HG03196 (cell line): ENCODE measurements around the gene UQCR11.

ENCODE experiments used
- ATAC-seq: cut with Tn5 transposase; IDR thresholded peaks from one replicate; pipeline ENCODE4 v1.9.1; 2021; ENCODE audit not compliant: unreplicated experiment

UQCR11 gene

DNA sequence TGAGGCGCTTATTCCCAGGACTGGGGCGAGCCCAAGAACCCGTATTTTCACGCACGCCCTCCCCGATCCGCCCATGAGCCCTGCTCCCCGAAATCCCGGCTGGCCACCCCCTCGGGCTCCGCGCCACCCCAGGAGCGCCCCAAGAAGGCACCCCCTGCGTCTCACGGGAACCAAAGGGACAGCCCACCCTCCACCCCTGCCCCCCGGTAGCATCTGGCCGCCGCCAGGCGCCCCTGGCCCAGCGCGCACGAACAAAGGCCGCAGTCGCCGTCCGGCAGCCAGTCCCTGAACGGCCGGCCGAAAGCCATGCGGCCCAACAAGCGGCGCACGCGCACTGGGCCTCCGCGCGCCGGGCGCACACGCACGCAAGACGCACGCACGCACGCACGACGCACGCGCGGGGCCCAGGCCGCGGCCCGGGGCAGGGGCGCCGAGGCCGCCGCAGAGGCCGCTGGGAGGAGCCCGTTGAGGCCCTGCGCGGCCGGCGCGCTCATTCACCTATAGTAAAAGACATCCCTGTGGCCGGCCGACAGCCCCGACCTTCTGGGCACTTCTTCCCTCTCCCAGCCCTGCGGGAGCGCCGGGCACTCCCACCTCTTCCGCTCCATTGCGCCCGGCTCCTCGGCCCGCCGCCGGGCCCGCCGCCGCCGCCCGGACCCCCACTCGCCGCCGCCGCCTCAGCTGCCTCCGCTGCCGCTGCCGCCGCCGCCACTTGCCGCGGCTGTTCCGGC, 13.1 kb downstream of the UQCR11 start:
- peak; percentile 62 for ATAC-seq

DNA sequence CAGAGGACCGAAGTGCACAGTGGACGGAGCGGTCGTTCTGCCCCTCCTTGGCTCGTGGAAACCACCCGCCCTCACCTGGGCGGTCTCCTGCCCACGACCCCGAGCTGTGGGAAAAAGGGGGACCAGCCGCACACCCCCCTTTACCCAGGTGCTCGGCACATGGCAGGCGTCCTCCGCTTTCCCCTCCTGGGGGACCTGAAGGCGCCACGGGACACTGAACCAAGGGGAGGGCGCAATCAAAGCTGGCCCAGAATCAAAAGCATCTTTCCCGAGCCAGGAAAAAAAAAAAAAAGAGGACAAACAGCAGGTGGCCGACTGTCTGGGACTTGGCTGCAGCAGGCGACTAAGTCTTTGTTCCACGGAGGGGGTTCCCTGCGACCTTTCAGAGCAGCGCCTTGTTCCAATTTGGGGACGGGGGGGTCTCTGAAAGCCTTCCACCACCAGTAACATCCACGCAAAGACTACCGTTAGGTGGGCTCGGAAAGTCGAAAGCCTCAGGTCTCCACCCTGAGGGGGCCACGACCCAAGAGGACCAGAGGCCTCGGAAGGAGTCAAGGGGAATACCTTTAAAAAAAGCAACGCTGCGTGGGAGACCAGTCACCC, 13.7 kb downstream of the UQCR11 start:
- ATAC-seq = peak; percentile 2

GRCh38 chr19:1590641-1591397, 14.4 kb downstream of the UQCR11 start:
- ATAC-seq = no peak

- no peak for ATAC-seq
Measured at GRCh38 chr19:1587872-1588271, 17.4 kb downstream of the UQCR11 start.

DNA sequence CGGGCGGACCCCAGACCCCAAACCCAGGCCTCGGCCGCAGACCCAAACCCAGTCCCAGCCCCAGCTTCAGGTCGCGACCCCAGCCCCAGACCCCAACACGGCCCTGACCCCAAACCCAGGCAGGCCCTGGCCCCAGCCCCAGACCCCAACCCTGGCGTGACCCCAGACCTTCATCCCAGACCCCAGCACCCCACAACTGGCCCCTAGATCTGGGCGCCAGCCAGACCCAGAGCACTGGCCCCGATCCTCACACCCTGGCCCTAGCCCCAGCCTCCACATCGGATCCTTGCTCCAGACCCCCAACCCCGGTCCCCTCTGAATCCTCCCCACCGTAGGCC, 20.1 kb downstream of the UQCR11 start:
- no peak for ATAC-seq

- no peak for ATAC-seq
Measured at GRCh38 chr19:1584500-1585242, 20.6 kb downstream of the UQCR11 start.

- no peak for ATAC-seq
Measured at GRCh38 chr19:1582201-1582600, 23.1 kb downstream of the UQCR11 start.

GRCh38 chr19:1580957-1581356, 24.3 kb downstream of the UQCR11 start:
- ATAC-seq = no peak

- no peak for ATAC-seq
Measured at GRCh38 chr19:1580382-1580781, 24.9 kb downstream of the UQCR11 start.

- no peak for ATAC-seq
Measured at GRCh38 chr19:1579222-1579621, 26.0 kb downstream of the UQCR11 start.

DNA sequence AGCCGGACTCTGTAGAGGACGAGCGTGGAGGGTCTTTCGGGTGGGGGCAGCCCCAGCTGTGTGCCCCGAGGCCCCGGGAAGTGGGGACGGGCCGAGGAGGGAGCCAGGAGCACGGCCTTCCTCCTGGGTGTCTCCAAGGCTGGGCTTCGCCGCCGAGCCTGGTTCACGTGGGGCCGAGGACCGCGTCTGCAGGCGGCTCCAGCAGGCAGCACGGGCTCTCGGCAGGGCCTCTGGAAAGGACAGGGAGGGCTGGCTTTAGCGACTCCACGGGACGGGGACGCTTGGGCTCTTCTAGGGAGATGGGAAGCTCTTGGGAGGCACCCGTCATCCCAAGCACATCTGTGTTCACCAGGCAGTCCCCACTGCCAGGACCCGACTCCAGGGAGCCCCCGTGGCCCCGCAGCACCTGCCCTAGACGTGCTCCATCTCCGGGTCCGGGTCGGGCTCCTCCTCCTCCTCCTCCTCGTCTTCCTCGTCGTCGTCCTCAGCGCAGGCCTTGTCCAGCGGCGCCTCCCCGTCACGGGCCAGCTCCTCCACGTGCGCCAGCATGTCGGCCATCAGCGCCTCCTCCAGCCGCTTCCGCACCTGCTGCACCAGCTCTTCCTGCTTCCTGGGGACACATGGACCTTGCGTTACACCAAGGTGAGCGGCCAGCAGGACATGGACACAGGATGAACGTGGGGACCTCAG, 27.2 kb downstream of the UQCR11 start:
- no peak for ATAC-seq

DNA sequence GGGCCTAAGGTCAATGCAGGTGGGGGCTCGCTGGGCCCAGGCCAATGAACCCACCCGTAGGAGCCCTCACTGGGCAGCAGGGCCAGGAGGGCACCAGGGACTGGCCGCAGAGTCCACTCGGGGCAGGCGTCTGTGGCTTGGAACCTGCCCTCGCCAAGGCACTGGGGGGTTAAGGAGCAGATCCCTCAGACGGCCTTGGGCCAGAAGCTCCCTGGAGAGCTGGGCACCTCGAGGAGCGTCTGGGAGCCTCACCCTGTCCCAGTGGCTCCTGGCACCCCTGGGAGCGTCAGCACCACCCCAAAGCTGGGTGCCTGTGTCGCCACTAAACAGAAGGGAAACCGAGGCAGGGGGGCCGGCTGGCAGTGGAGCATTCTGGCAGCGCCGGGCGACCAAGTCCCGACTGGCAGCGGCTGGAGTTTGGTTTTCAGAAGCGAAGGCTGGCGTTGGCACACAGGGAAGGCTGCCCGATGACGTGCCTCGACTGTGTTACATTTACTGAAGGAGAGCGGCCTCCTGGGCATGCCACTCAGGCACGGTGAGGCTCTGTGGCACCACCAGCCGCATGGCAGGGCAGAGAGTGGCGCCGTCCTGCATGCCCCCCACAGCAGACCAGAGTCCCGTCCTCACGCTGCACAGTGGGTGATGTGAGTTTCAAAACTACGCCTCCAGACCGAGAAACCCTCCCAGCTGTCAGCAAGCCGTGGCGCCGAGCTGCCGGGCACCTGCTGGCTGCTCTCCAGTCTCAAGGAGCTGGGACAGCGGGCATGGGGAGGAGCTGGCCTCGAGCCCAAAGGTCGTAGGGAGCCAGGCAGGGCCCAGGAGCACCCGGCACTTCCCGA, 28.0 kb downstream of the UQCR11 start:
- ATAC-seq = no peak

- ATAC-seq = no peak
Measured at GRCh38 chr19:1576242-1577089, 28.8 kb downstream of the UQCR11 start.

DNA sequence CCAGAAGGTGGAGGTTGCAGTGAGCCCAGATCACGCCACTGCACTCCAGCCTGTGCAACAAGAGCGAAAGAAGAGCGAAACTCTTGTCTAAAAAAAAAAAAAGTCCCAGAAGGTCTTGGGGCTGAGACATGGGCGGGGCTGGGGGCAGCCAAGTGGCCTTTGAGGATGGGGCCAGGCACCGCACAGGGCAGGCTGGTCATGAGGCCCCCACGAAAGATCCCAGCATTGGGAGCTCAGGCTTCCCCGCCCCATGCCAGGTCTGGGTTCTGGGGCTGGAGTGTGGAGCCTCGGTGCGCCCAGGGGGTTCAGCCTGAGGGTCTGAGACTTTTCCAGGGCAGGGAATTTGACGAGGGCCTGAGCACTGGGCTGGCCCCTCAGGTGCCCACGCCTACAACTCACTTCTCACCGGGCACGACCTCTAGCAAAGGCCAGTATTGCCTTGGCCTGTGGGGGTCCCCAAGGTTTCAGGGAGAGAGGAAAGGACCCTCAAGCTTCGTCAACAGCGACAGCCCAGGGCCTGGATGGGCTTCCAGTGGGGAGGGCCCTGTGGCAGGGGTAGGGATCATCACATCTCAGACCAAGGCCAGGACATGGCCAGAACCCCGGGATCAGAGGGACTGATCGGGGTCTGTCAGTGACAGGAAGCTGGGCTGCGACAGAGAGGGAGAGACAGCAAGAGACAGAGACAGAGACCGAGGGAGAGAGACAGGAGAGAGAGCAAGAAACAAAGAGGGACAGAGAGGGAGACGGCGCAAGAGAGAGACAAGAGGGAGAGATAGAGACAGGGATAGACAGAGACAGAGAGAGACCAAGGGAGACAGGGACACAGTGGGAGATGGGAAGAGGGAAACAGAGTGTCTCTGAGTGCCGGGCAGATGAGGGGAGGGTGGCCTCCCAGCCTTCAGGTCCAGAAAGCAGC, 29.7 kb downstream of the UQCR11 start:
- ATAC-seq = no peak

- no peak for ATAC-seq
Measured at GRCh38 chr19:1574354-1575136, 30.7 kb downstream of the UQCR11 start.

GRCh38 chr19:1572795-1573194, 32.5 kb downstream of the UQCR11 start:
- no peak for ATAC-seq

DNA sequence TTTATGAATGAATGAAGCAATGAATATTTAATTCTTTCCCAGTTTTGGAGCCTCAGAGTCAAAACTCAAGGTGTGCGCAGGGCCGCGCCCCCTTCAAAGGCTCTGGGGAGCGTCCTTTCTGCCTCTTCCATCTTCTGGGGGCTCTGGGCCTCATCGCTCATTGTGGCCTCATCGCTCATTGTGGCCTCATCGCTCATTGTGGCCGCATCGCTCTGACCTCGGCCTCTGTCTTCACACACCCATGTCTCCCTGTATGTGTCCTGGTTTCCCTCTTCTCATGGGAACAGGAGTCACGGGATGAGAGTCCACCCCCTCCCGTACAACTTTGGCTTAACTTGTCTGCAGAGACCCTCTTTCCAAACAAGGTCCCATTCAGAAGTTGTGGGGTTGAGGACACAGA, 33.9 kb downstream of the UQCR11 start:
- ATAC-seq = no peak
